ENCODE measurements around the gene ALDH3B1. TPM values are rescaled to one million over a fixed set of nuclear protein-coding genes. Genes with fewer than 3 reads are reported as not detected.

Gene ALDH3B1
- total RNA-seq, 1 experiment from 2014 or later: not detected

- Mint-ChIP-seq H3K27me3 (ENCODE audit: low read depth) (no peaks in the 10 kb centered on the region; the same call in 1 of the 2 replicates), H3K4me3 (no peak overlapping the region; a peak in 1 of 5 replicates), H3K9me3 (no peaks in the 10 kb centered on the region), H3K36me3 (ENCODE audit: insufficient read depth in 1 of 3, low read depth in 3 of 3) (peaks cover 3 to 24% (median 4%) of the 10 kb centered on the region in 3 experiments; a peak in 5 of 7 replicates), H3K4me1 (peaks cover 6 to 11% of the 10 kb centered on the region in 2 experiments), H3K27ac (peak overlapping the region in 2 of 3 experiments; percentile 30 to 80; a peak in 4 of 7 replicates)
- Histone ChIP-seq H3K9me3 (ENCODE audit: control insufficient read depth, low read depth, low read length) (no peaks in the 10 kb centered on the region), H3K14ac (ENCODE audit: insufficient read depth, low read length) (no peak overlapping the region), H3K56ac (ENCODE audit: insufficient read length, low read depth, low read length) (no peak overlapping the region), H3K4ac (ENCODE audit: low read depth, low read length) (no peak overlapping the region), H3K27ac (ENCODE audit: insufficient read length, low read depth, low read length) (no peak overlapping the region), H4K8ac (replicated peaks; ENCODE audit: insufficient read length, low read depth, low read length) (no peak overlapping the region), H4K5ac (ENCODE audit: insufficient read length, low read depth, low read length) (no peak overlapping the region), H3K4me1 (ENCODE audit: insufficient read depth, low read length) (no peaks in the 10 kb centered on the region), H4K91ac (ENCODE audit: insufficient read length, low read depth, low read length) (no peak overlapping the region), H2AFZ (ENCODE audit: low read length) (no peak overlapping the region), H2AK5ac (ENCODE audit: insufficient read length, low read length) (no peak overlapping the region), H2BK120ac (ENCODE audit: low read depth, low read length, poor library complexity, severe bottlenecking) (no peak overlapping the region), H3K27me3 (ENCODE audit: insufficient read depth, low read length) (no peaks in the 10 kb centered on the region), H2BK15ac (ENCODE audit: low read depth, low read length) (no peak overlapping the region), H3K18ac (ENCODE audit: insufficient read length, low read depth, low read length) (no peak overlapping the region), H4K20me1 (ENCODE audit: control insufficient read depth, insufficient read depth, insufficient read length) (peaks cover 2% of the 10 kb centered on the region), H3K23ac (ENCODE audit: insufficient read length, low read depth, low read length) (no peak overlapping the region), H3K79me1 (ENCODE audit: insufficient read depth, low read depth, low read length, poor library complexity, severe bottlenecking) (no peaks in the 10 kb centered on the region), H3K23me2 (ENCODE audit: insufficient read length, low read depth, low read length, poor library complexity, severe bottlenecking) (no peaks in the 10 kb centered on the region), H3K4me2 (ENCODE audit: insufficient read depth, insufficient read length, low read length) (no peak overlapping the region), H3K79me2 (ENCODE audit: insufficient read depth, low read length) (no peaks in the 10 kb centered on the region), H3T11ph (ENCODE audit: low read length) (no peak overlapping the region), H2BK5ac (ENCODE audit: insufficient read length, low read length) (no peak overlapping the region), H2BK12ac (ENCODE audit: insufficient read length, low read depth, low read length) (no peak overlapping the region), H2BK20ac (ENCODE audit: low read depth, low read length, poor library complexity, severe bottlenecking) (no peak overlapping the region), H3K9ac (ENCODE audit: extremely low read depth, insufficient read length, low read length) (no peak overlapping the region)
- WGBS (ENCODE audit: extremely low coverage, insufficient read length, low lambda C conversion rate): no CpG with 5 or more reads among the region's 18 CpGs
- DNase-seq: peak; percentile 32
- TF ChIP-seq CTCF (conservative IDR thresholded peaks at IDR 0.05): no peak
Measured at GRCh38 chr11:68050371-68050841, 40.3 kb downstream of the ALDH3B1 start.

All from H9 (cell line).